Esophagus squamous epithelium (tissue), 4 donors: ENCODE data around the gene THUMPD3.

Experiments used
- POLR2A ChIP-seq, 4 donors: fragments of 450-650 bp; IDR thresholded peaks; one replicate each; pipeline ENCODE4 v1.6.1; 2017; ENCODE audit warnings: antibody characterized with exemption in 4 of 4, mild to moderate bottlenecking in 4 of 4, moderate library complexity in 3 of 4
- TF ChIP-seq, protein P1 (sequence below), 6 experiments: fragments of 450-650 bp in 4 of 6; fragments of 200-600 bp in 2 of 6; sonication (generic) in 2 of 6; IDR thresholded peaks; one replicate each; pipeline ENCODE4 v1.5.1; 2016 to 2019; ENCODE audit warnings: antibody characterized with exemption in 6 of 6, mild to moderate bottlenecking in 4 of 6, moderate library complexity in 4 of 6

GRCh38 chr3:9384141-9384828, 21.4 kb downstream of the THUMPD3 start:
- TF ChIP-seq, protein P1, sequence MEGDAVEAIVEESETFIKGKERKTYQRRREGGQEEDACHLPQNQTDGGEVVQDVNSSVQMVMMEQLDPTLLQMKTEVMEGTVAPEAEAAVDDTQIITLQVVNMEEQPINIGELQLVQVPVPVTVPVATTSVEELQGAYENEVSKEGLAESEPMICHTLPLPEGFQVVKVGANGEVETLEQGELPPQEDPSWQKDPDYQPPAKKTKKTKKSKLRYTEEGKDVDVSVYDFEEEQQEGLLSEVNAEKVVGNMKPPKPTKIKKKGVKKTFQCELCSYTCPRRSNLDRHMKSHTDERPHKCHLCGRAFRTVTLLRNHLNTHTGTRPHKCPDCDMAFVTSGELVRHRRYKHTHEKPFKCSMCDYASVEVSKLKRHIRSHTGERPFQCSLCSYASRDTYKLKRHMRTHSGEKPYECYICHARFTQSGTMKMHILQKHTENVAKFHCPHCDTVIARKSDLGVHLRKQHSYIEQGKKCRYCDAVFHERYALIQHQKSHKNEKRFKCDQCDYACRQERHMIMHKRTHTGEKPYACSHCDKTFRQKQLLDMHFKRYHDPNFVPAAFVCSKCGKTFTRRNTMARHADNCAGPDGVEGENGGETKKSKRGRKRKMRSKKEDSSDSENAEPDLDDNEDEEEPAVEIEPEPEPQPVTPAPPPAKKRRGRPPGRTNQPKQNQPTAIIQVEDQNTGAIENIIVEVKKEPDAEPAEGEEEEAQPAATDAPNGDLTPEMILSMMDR (IDR thresholded peaks at IDR 0.05), result no peak
- TF ChIP-seq POLR2A (IDR thresholded peaks at IDR 0.05), result no peak
